ENCODE results near the gene CHRNA4. TPM values are rescaled to one million over a fixed set of nuclear protein-coding genes. Genes with fewer than 3 reads are reported as not detected.

Gene CHRNA4
- total and polyA plus RNA-seq, 2 of the 13 experiments (the other 11 are each of a cell fraction or from before 2014, with no cell fraction given): not detected

- TF ChIP-seq PRDM10 (CRISPR knock-in tag; IDR thresholded peaks at IDR 0.05; ENCODE audit: low read depth) (no peak), ZBTB39 (CRISPR knock-in tag; IDR thresholded peaks at IDR 0.05) (no peak), CHCHD3 (CRISPR knock-in tag; IDR thresholded peaks at IDR 0.05) (no peak), ZNF432 (CRISPR knock-in tag; IDR thresholded peaks at IDR 0.05; ENCODE audit: borderline replicate concordance) (no peak), IKZF4 (CRISPR knock-in tag; IDR thresholded peaks at IDR 0.05; ENCODE audit: borderline replicate concordance, low read depth, not compliant biosample characterization) (no peak), ZNF674 (CRISPR knock-in tag; IDR thresholded peaks at IDR 0.05; ENCODE audit: low read depth) (no peak), ZNF780A (CRISPR knock-in tag; IDR thresholded peaks at IDR 0.05) (no peak), ZNF30 (CRISPR knock-in tag; IDR thresholded peaks at IDR 0.05) (0 out of 2 replicates have a peak, but pooled peaks have one; percentile 10), PLRG1 (conservative IDR thresholded peaks at IDR 0.05) (no peak), MEF2D (CRISPR knock-in tag; IDR thresholded peaks at IDR 0.05) (no peak), CBX2 (IDR thresholded peaks at IDR 0.05; ENCODE audit: low read depth, low read length) (no peak), CBX2 (CRISPR knock-in tag; IDR thresholded peaks at IDR 0.05; ENCODE audit: low read depth) (no peak), ARHGAP35 (CRISPR knock-in tag; IDR thresholded peaks at IDR 0.05; ENCODE audit: borderline replicate concordance) (no peak), MAZ (IDR thresholded peaks at IDR 0.05; ENCODE audit: borderline replicate concordance, low read depth, low read length) (no peak), MAZ (CRISPR knock-in tag; IDR thresholded peaks at IDR 0.05; ENCODE audit: low read depth) (peak; percentile 53; the same call in 1 of the 2 replicates), GPN1 (CRISPR knock-in tag; IDR thresholded peaks at IDR 0.05; ENCODE audit: borderline replicate concordance) (no peak), CAMTA2 (CRISPR knock-in tag; IDR thresholded peaks at IDR 0.05; ENCODE audit: borderline replicate concordance) (no peak), ZNF343 (CRISPR knock-in tag; IDR thresholded peaks at IDR 0.05) (no peak), ZNF770 (CRISPR knock-in tag; IDR thresholded peaks at IDR 0.05) (no peak), TFDP1 (CRISPR knock-in tag; IDR thresholded peaks at IDR 0.05; ENCODE audit: borderline replicate concordance) (no peak)
These were observed 15.4 kb upstream of the CHRNA4 start (continued) for GRCh38 chr20:63376283-63377250.
